ENCODE measurements around the gene LNP1. TPM values are rescaled to one million over a fixed set of nuclear protein-coding genes. Genes with fewer than 3 reads are reported as not detected.

The LNP1 gene
- total and polyA plus RNA-seq, 2 of the 8 experiments (the other 6 are each of a cell fraction or from before 2014, with no cell fraction given): 6.6 to 8.7 TPM

GRCh38 chr3:100386437-100387074, 14.8 kb upstream of the LNP1 start:
- no peak overlapping the region for H3K4me3 ChIP-seq (ENCODE audit: extremely low read depth in 1 of 4, insufficient read depth in 2 of 4, low read depth in 3 of 4, low read length in 4 of 4)
- H3K4me2 ChIP-seq (ENCODE audit: insufficient read depth in 1 of 2, low read depth in 2 of 2, low read length in 2 of 2): no peak overlapping the region
- H3K36me3 ChIP-seq (ENCODE audit: control insufficient read depth in 2 of 4, insufficient read depth in 4 of 4, low read length in 3 of 4): peaks cover 0 to 50% (median 18%) of the 10 kb centered on the region in 4 experiments; a peak in 7 of 8 replicates
- H2AK5ac ChIP-seq (ENCODE audit: low read depth, low read length): no peak overlapping the region
- no peak overlapping the region for H2BK15ac ChIP-seq (ENCODE audit: low read length)
- H3K4ac ChIP-seq (replicated peaks; ENCODE audit: insufficient read length, low read depth, low read length): no peak overlapping the region
- no peak overlapping the region for H4K8ac ChIP-seq (ENCODE audit: extremely low read depth, insufficient read depth, low read length)
- no peaks in the 10 kb centered on the region for H3K9me3 ChIP-seq (ENCODE audit: insufficient read depth in 2 of 2, low read depth in 1 of 2, low read length in 1 of 2)
- H3K27me3 ChIP-seq (replicated peaks in 1 of 4; ENCODE audit: control insufficient read depth in 3 of 4, extremely low read depth in 1 of 4, insufficient read depth in 3 of 4, low read length in 3 of 4): no peaks in the 10 kb centered on the region
- no peak overlapping the region for H2AFZ ChIP-seq (ENCODE audit: low read length)
- no peak for DNase-seq (ENCODE audit: low read depth in 1 of 2, low spot score in 2 of 2)
- TF ChIP-seq EGR1 (IDR thresholded peaks at IDR 0.05; ENCODE audit: borderline replicate concordance, low read depth, low read length) (no peak), TAF1 (IDR thresholded peaks at IDR 0.05; ENCODE audit: low read depth, low read length) (no peak), CBX8 (IDR thresholded peaks at IDR 0.05; ENCODE audit: borderline replicate concordance, low read depth, low read length) (no peak), ZNF274 (IDR thresholded peaks at IDR 0.05; ENCODE audit: borderline replicate concordance, extremely low read depth, low read length) (no peak), BACH1 (IDR thresholded peaks at IDR 0.05; ENCODE audit: low read length) (no peak), KDM5A (IDR thresholded peaks at IDR 0.05; ENCODE audit: low read length) (no peak), MAFK (IDR thresholded peaks at IDR 0.05; ENCODE audit: low read depth, low read length) (no peak), RNF2 (IDR thresholded peaks at IDR 0.05; ENCODE audit: borderline replicate concordance, low read depth, low read length, missing control alignments, poor library complexity, severe bottlenecking) (no peak), RXRA (IDR thresholded peaks at IDR 0.05; ENCODE audit: insufficient read depth, low read depth, low read length) (no peak)
- no peak overlapping the region for H3K23ac ChIP-seq (ENCODE audit: insufficient read length)
- H4K91ac ChIP-seq (replicated peaks; ENCODE audit: insufficient read length, low read length): no peak overlapping the region
- no peak overlapping the region for H2BK120ac ChIP-seq (replicated peaks; ENCODE audit: low read depth, low read length)
- POLR2A ChIA-PET (ENCODE audit: partially characterized antibody): interaction anchor here (3.6 kb wide), 1 partner anchor 14 kb away, joined by 21 read pairs; the partner anchor contains the start of genes LNP1 and TOMM70
- H3K27ac ChIP-seq (ENCODE audit: low read depth, low read length): no peak overlapping the region
- no peaks in the 10 kb centered on the region for H3K23me2 ChIP-seq (ENCODE audit: low read depth, low read length)
- H3K56ac ChIP-seq (replicated peaks; ENCODE audit: insufficient read length, low read depth, low read length): no peak overlapping the region
- H3K79me1 ChIP-seq (ENCODE audit: low read depth, low read length): no peaks in the 10 kb centered on the region; the same call in 1 of the 2 replicates
- H2BK12ac ChIP-seq (ENCODE audit: low read depth, low read length): no peak overlapping the region
- H2BK20ac ChIP-seq (ENCODE audit: low read length): no peak overlapping the region
- H3K4me1 ChIP-seq (replicated peaks in 1 of 4; ENCODE audit: control insufficient read depth in 3 of 4, insufficient read depth in 4 of 4, low read length in 3 of 4): no peaks in the 10 kb centered on the region
- H3K14ac ChIP-seq (ENCODE audit: insufficient read length): no peak overlapping the region
- peaks cover 3 to 42% of the 10 kb centered on the region in 2 experiments; a peak in 3 of 4 replicates for H3K79me2 ChIP-seq (ENCODE audit: control insufficient read depth in 1 of 2, insufficient read depth in 2 of 2, low read length in 2 of 2)
- peaks cover 2% of the 10 kb centered on the region in 2 experiments for H4K20me1 ChIP-seq (replicated peaks in 1 of 2; ENCODE audit: control insufficient read depth in 1 of 2, insufficient read depth in 2 of 2, low read length in 2 of 2)
- no peak overlapping the region for H3K18ac ChIP-seq (ENCODE audit: extremely low read depth, low read length)
- CTCF ChIA-PET (ENCODE audit: partially characterized antibody): interaction anchor here (1.2 to 1.9 kb wide), 4 partner anchors 15 to 248 kb away, joined by 3 to 6 read pairs (median 4); no protein-coding TSS in a partner anchor
- H4K5ac ChIP-seq (ENCODE audit: insufficient read length, low read depth, low read length): no peak overlapping the region
- H3K9ac ChIP-seq (replicated peaks in 1 of 4; ENCODE audit: extremely low read depth in 1 of 4, low read depth in 3 of 4, low read length in 3 of 4): no peak overlapping the region
- H2BK5ac ChIP-seq (ENCODE audit: low read depth, low read length): no peak overlapping the region
- no peak for FAIRE-seq
